GM23248 (cell line): ENCODE data around the gene COX6B1. TPM values are rescaled to one million over a fixed set of nuclear protein-coding genes. Genes with fewer than 3 reads are reported as not detected.

Experiments
- DNase-seq: peaks from one replicate; pipeline ENCODE4 v3.0.0-alpha.2; 2015
- H2AFZ ChIP-seq: fragments of 200-600 bp; sonication (generic); 2 replicates; pipeline ENCODE4 v1.6.1; 2016; ENCODE audit warnings: antibody characterized with exemption
- H3F3A ChIP-seq: fragments of 200-600 bp; sonication (generic); 2 replicates; pipeline ENCODE4 v1.6.1; 2016; ENCODE audit warnings: mild to moderate bottlenecking, antibody characterized with exemption, mixed run types; ENCODE audit not compliant: insufficient read depth
- H3K27ac ChIP-seq: fragments of 200-600 bp; sonication (generic); 2 replicates; pipeline ENCODE4 v1.5.1; 2016; ENCODE audit warnings: mild to moderate bottlenecking
- H3K27me3 ChIP-seq: fragments of 200-600 bp; sonication (generic); replicated peaks from 2 replicates; pipeline ENCODE4 v1.6.1; 2016; ENCODE audit warnings: mild to moderate bottlenecking; ENCODE audit not compliant: insufficient read depth
- H3K36me3 ChIP-seq: fragments of 200-600 bp; sonication (generic); 2 replicates; pipeline ENCODE4 v1.6.1; 2016; ENCODE audit warnings: low read depth, mild to moderate bottlenecking
- H3K4me1 ChIP-seq: fragments of 200-600 bp; sonication (generic); 2 replicates; pipeline ENCODE4 v1.6.1; 2016; ENCODE audit warnings: mild to moderate bottlenecking; ENCODE audit not compliant: insufficient read depth
- H3K4me2 ChIP-seq: fragments of 200-600 bp; sonication (generic); one replicate; pipeline ENCODE4 v1.6.1; 2016; ENCODE audit warnings: mild to moderate bottlenecking; ENCODE audit not compliant: unreplicated experiment
- H3K4me3 ChIP-seq: fragments of 200-600 bp; sonication (generic); 2 replicates; pipeline ENCODE4 v1.5.1; 2016; ENCODE audit warnings: mild to moderate bottlenecking
- H3K79me2 ChIP-seq: fragments of 200-600 bp; sonication (generic); 2 replicates; pipeline ENCODE4 v1.6.1; 2016; ENCODE audit warnings: mild to moderate bottlenecking; ENCODE audit not compliant: insufficient read depth
- H3K9ac ChIP-seq: fragments of 200-600 bp; sonication (generic); 2 replicates; pipeline ENCODE4 v1.6.1; 2016; ENCODE audit warnings: mild to moderate bottlenecking
- H3K9me2 ChIP-seq: fragments of 200-600 bp; sonication (generic); 2 replicates; pipeline ENCODE4 v1.6.1; 2016; ENCODE audit warnings: mixed run types, mild to moderate bottlenecking, moderate library complexity; ENCODE audit not compliant: insufficient read depth
- H3K9me3 ChIP-seq: fragments of 200-600 bp; sonication (generic); one replicate; pipeline ENCODE4 v1.6.1; 2017; ENCODE audit warnings: low read depth
- H4K20me1 ChIP-seq: fragments of 200-600 bp; sonication (generic); 2 replicates; pipeline ENCODE4 v1.6.0; 2016; ENCODE audit not compliant: insufficient read depth
- EZH2 ChIP-seq: fragments of 200-600 bp; sonication (generic); IDR thresholded peaks from 2 replicates; pipeline ENCODE4 v1.6.1; 2018; ENCODE audit warnings: antibody characterized with exemption, mild to moderate bottlenecking; ENCODE audit not compliant: insufficient read depth, poor library complexity, severe bottlenecking
- EZH2phosphoT487 ChIP-seq: fragments of 200-600 bp; sonication (generic); IDR thresholded peaks from 2 replicates; pipeline ENCODE4 v1.6.1; 2018; ENCODE audit warnings: antibody characterized with exemption, moderate library complexity, mild to moderate bottlenecking, low read depth; ENCODE audit not compliant: insufficient read depth
- WGBS, 2 experiments: methylation state at CpG; one replicate each; pipeline ENCODE4 v1.1.6; 2015 to 2017; ENCODE audit warnings: low lambda C conversion rate in 2 of 2, low coverage in 1 of 2; ENCODE audit errors: missing lambda C conversion rate in 2 of 2; 5-methylcytosine and 5-hydroxymethylcytosine counted together
- in situ Hi-C: fragments of 300-500 bp; cut with MboI; formaldehyde crosslinking; loops from 2 replicates; pipeline ENCODE4 v1.15.0; 2020
- polyA plus RNA-seq: library from polyadenylated mRNA; unstranded; fragments of >200 nt; fragmentation: Nextera tagmentation; extraction: Ambion mirVana; gene quantifications from 2 replicates; pipeline ENCODE4 v1.2.1, GENCODE V29; 2016
- total RNA-seq: library from RNA; depleted of rRNA; stranded (reverse); fragments of >200 nt; shearing (Covaris generic); gene quantifications from 2 replicates; pipeline ENCODE4 v1.2.3, GENCODE V29; 2014

Gene COX6B1
- total and polyA plus RNA-seq, 2 experiments from 2014 or later = 328 to 472 TPM

- Histone ChIP-seq H3F3A (peaks cover 9% of the 10 kb centered on the region; the same call in 1 of the 2 replicates), H3K27me3 (no peaks in the 10 kb centered on the region), H2AFZ (peak overlapping the region; percentile 96), H3K4me3 (peak overlapping the region; percentile 73), H3K4me2 (peak overlapping the region; percentile 94), H3K79me2 (peaks cover 4% of the 10 kb centered on the region), H3K9me2 (no peaks in the 10 kb centered on the region), H3K27ac (0 out of 2 replicates have a peak overlapping the region, but pooled peaks have one; percentile 25), H3K9me3 (no peaks in the 10 kb centered on the region), H3K9ac (peak overlapping the region; percentile 56), H4K20me1 (no peaks in the 10 kb centered on the region), H3K36me3 (no peaks in the 10 kb centered on the region), H3K4me1 (no peaks in the 10 kb centered on the region)
- peak; percentile 78 for DNase-seq
- in situ Hi-C loops = no loop called here
- WGBS, 2 experiments = 2% methylated on average over 54 to 62 of the region's 69 CpGs
- TF ChIP-seq EZH2 (no peak), EZH2phosphoT487 (no peak)
Measured at GRCh38 chr19:35643255-35644205, 4.6 kb upstream of the COX6B1 start.

GRCh38 chr19:35644206-35644986 lies 3.7 kb upstream of the COX6B1 start:
- Histone ChIP-seq H2AFZ (peak overlapping the region; percentile 96), H4K20me1 (no peaks in the 10 kb centered on the region), H3K9ac (peak overlapping the region; percentile 56), H3K4me2 (peak overlapping the region; percentile 94), H3K27me3 (no peaks in the 10 kb centered on the region), H3F3A (0 out of 2 replicates have a peak, but pooled peaks cover 6% of the 10 kb centered on the region), H3K36me3 (no peaks in the 10 kb centered on the region), H3K27ac (0 out of 2 replicates have a peak overlapping the region, but pooled peaks have one; percentile 25), H3K9me2 (no peaks in the 10 kb centered on the region), H3K9me3 (no peaks in the 10 kb centered on the region), H3K79me2 (peaks cover 13% of the 10 kb centered on the region), H3K4me3 (peak overlapping the region; percentile 73), H3K4me1 (peaks cover 3% of the 10 kb centered on the region)
- in situ Hi-C loops = no loop called here
- peak; percentile 93 for DNase-seq
- 1 to 2% methylated on average over 29 to 60 of the region's 60 CpGs for WGBS, 2 experiments
- TF ChIP-seq EZH2phosphoT487 = no peak
- TF ChIP-seq EZH2 = no peak

- H4K20me1 ChIP-seq = no peaks in the 10 kb centered on the region
- H3F3A ChIP-seq = no peaks in the 10 kb centered on the region
- peaks cover 20% of the 10 kb centered on the region for H3K79me2 ChIP-seq
- H3K4me1 ChIP-seq = peaks cover 8% of the 10 kb centered on the region
- 16 to 20% methylated on average over 16 to 19 of the region's 20 CpGs for WGBS, 2 experiments
- peak overlapping the region; percentile 34; the same call in 1 of the 2 replicates for H3K9ac ChIP-seq
- peak overlapping the region; percentile 73 for H3K4me3 ChIP-seq
- 0 out of 2 replicates have a peak overlapping the region, but pooled peaks have one; percentile 25 for H3K27ac ChIP-seq
- peak overlapping the region; percentile 96 for H2AFZ ChIP-seq
- peak; percentile 69 for DNase-seq
- peak overlapping the region; percentile 94 for H3K4me2 ChIP-seq
- H3K27me3 ChIP-seq = no peaks in the 10 kb centered on the region
- H3K9me2 ChIP-seq = no peaks in the 10 kb centered on the region
- H3K36me3 ChIP-seq = no peaks in the 10 kb centered on the region
- no peaks in the 10 kb centered on the region for H3K9me3 ChIP-seq
- TF ChIP-seq EZH2 = no peak
- TF ChIP-seq EZH2phosphoT487 = no peak
- in situ Hi-C loops = no loop called here
Measured at GRCh38 chr19:35644987-35645679, 3.0 kb upstream of the COX6B1 start.
